HL-60 (cell line): ENCODE data around the gene OR10A3.

Source experiments
- POLR2AphosphoS5 ChIP-seq: IDR thresholded peaks from 2 replicates; pipeline ENCODE4 v1.6.1; 2012; ENCODE audit warnings: low read depth
- TF ChIP-seq, protein P1 (sequence below): IDR thresholded peaks from one replicate; pipeline ENCODE4 v1.5.1; 2011; ENCODE audit warnings: low read length, control low read depth, inconsistent platforms; ENCODE audit not compliant: insufficient read depth

DNA sequence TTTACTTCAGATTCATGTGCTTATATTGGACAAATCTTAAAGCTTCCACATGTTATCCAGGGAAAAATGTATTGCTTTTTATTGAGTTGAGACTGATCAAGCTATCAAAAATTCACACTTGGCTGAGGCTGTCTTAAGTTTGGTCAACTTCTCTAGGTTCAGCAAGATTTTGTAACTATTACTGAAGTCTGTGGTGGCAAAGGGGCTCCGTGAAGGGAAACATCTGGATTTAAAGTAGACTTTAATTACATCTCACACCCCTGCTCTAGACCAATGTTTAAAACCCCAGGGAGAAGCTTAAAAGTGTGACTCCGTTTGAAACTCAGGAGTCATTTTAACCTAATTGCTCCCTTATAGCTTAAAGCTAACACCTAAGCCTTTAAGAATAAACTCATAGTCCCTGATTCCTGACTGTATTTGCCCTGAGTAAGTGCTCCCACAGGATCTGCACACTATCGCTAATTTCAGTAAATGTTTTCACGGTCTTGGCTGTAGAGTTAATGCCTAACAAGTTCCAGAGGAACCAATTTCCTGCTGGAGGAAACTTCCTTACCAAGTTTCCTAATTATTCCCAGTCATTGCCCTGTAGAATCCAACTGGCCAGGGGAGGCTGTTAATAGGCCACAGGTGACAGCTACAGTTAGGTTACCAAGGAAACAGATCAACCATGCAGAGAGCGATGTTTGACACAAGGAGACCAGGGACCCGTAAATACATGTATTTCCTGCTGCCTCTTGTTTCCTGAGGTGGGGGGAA lies 50.9 kb downstream of the OR10A3 start:
- TF ChIP-seq, protein P1, sequence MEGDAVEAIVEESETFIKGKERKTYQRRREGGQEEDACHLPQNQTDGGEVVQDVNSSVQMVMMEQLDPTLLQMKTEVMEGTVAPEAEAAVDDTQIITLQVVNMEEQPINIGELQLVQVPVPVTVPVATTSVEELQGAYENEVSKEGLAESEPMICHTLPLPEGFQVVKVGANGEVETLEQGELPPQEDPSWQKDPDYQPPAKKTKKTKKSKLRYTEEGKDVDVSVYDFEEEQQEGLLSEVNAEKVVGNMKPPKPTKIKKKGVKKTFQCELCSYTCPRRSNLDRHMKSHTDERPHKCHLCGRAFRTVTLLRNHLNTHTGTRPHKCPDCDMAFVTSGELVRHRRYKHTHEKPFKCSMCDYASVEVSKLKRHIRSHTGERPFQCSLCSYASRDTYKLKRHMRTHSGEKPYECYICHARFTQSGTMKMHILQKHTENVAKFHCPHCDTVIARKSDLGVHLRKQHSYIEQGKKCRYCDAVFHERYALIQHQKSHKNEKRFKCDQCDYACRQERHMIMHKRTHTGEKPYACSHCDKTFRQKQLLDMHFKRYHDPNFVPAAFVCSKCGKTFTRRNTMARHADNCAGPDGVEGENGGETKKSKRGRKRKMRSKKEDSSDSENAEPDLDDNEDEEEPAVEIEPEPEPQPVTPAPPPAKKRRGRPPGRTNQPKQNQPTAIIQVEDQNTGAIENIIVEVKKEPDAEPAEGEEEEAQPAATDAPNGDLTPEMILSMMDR, result no peak
- no peak for TF ChIP-seq POLR2AphosphoS5
